ENCODE data around the gene UPK1A.
A peak's percentile ranks its signal among the peaks of the same experiment; 100 is the strongest.

UPK1A gene

DNA sequence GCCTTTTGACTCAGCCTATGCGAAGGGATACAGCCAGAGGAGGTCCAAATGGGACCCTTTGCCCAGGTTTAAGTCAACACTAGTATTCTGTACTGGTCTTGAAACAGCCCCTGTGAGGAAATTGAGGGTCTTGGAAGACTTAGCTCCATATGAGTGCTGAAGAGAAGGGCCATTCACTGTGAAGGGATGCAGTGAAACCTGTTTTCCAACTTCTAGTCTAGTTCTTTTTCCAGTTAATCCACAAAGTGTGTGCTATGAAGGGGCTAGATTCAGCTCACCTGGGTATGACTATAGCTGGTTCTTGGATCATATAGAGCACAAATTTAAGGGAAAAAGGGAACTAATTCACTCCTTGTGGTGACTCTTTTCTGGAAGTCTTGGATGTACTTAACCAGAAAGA, 42.1 kb downstream of the UPK1A start:
- Histone ChIP-seq H3K18ac (ENCODE audit: low read length) (no peak overlapping the region), H2AK5ac (ENCODE audit: low read length) (no peak overlapping the region), H4K12ac (ENCODE audit: low read depth, low read length) (no peak overlapping the region), H3K23ac (ENCODE audit: low read length) (no peak overlapping the region), H3K9ac (ENCODE audit: low read length) (no peak overlapping the region), H3K79me1 (ENCODE audit: low read length) (no peaks in the 10 kb centered on the region), H2BK5ac (ENCODE audit: low read depth, low read length, poor library complexity) (no peak overlapping the region), H3K4me2 (ENCODE audit: low read length) (no peak overlapping the region), H3K4ac (ENCODE audit: low read depth, low read length) (no peak overlapping the region), H3K14ac (ENCODE audit: low read length) (no peak overlapping the region), H4K8ac (ENCODE audit: low read depth, low read length) (no peak overlapping the region), H3K36me3 (ENCODE audit: control insufficient read depth in 1 of 2, insufficient read depth in 2 of 2, low read length in 2 of 2) (no peaks in the 10 kb centered on the region), H3K27me3 (ENCODE audit: insufficient read depth, low read length) (no peaks in the 10 kb centered on the region), H3K4me3 (ENCODE audit: low read depth, low read length) (no peak overlapping the region), H2AFZ (ENCODE audit: insufficient read depth, low read length, poor library complexity) (no peak overlapping the region), H3K79me2 (ENCODE audit: control insufficient read depth, insufficient read depth, low read length, poor library complexity) (no peaks in the 10 kb centered on the region), H3K4me1 (ENCODE audit: control insufficient read depth in 1 of 2, insufficient read depth in 2 of 2, low read length in 2 of 2) (no peaks in the 10 kb centered on the region), H2BK12ac (ENCODE audit: low read length) (no peak overlapping the region), H2BK120ac (ENCODE audit: insufficient read depth, low read length, poor library complexity) (no peak overlapping the region), H3K9me3 (ENCODE audit: insufficient read depth, low read depth, low read length) (no peaks in the 10 kb centered on the region), H4K91ac (ENCODE audit: low read depth, low read length) (no peak overlapping the region), H3K27ac (ENCODE audit: low read depth, low read length) (no peak overlapping the region)
- DNase-seq = peak; percentile 43 to 75
- no CpG with 5 or more reads among the region's 1 CpG for WGBS (ENCODE audit: extremely low coverage, insufficient coverage, insufficient read length)

GRCh38 chr19:35710784-35711723, 44.7 kb downstream of the UPK1A start:
- Histone ChIP-seq H3K27me3 (ENCODE audit: insufficient read depth, low read length) (no peaks in the 10 kb centered on the region), H3K4me2 (ENCODE audit: low read length) (no peak overlapping the region), H3K79me1 (ENCODE audit: low read length) (no peaks in the 10 kb centered on the region), H2BK120ac (ENCODE audit: insufficient read depth, low read length, poor library complexity) (no peak overlapping the region), H3K9me3 (ENCODE audit: insufficient read depth, low read depth, low read length) (no peaks in the 10 kb centered on the region), H3K4me1 (ENCODE audit: control insufficient read depth in 1 of 2, insufficient read depth in 2 of 2, low read length in 2 of 2) (peaks cover 5% of the 10 kb centered on the region in 2 experiments), H3K27ac (ENCODE audit: low read depth, low read length) (no peak overlapping the region), H2AK5ac (ENCODE audit: low read length) (no peak overlapping the region), H3K79me2 (ENCODE audit: control insufficient read depth, insufficient read depth, low read length, poor library complexity) (no peaks in the 10 kb centered on the region), H3K4ac (ENCODE audit: low read depth, low read length) (no peak overlapping the region), H2BK12ac (ENCODE audit: low read length) (no peak overlapping the region), H2AFZ (ENCODE audit: insufficient read depth, low read length, poor library complexity) (no peak overlapping the region), H3K18ac (ENCODE audit: low read length) (no peak overlapping the region), H3K36me3 (ENCODE audit: control insufficient read depth in 1 of 2, insufficient read depth in 2 of 2, low read length in 2 of 2) (no peaks in the 10 kb centered on the region), H3K23ac (ENCODE audit: low read length) (no peak overlapping the region), H3K9ac (ENCODE audit: low read length) (no peak overlapping the region), H4K8ac (ENCODE audit: low read depth, low read length) (no peak overlapping the region), H3K14ac (ENCODE audit: low read length) (no peak overlapping the region), H2BK5ac (ENCODE audit: low read depth, low read length, poor library complexity) (no peak overlapping the region), H4K12ac (ENCODE audit: low read depth, low read length) (no peak overlapping the region), H4K91ac (ENCODE audit: low read depth, low read length) (no peak overlapping the region), H3K4me3 (ENCODE audit: low read depth, low read length) (no peak overlapping the region)
- WGBS (ENCODE audit: extremely low coverage, insufficient coverage, insufficient read length) = no CpG with 5 or more reads among the region's 13 CpGs
- no peak for DNase-seq

GRCh38 chr19:35712567-35713505, 46.5 kb downstream of the UPK1A start:
- Histone ChIP-seq H2BK120ac (ENCODE audit: insufficient read depth, low read length, poor library complexity) (no peak overlapping the region), H3K79me2 (ENCODE audit: control insufficient read depth, insufficient read depth, low read length, poor library complexity) (no peaks in the 10 kb centered on the region), H3K18ac (ENCODE audit: low read length) (no peak overlapping the region), H3K27ac (ENCODE audit: low read depth, low read length) (no peak overlapping the region), H3K4ac (ENCODE audit: low read depth, low read length) (no peak overlapping the region), H4K8ac (ENCODE audit: low read depth, low read length) (no peak overlapping the region), H2BK12ac (ENCODE audit: low read length) (no peak overlapping the region), H3K4me3 (ENCODE audit: low read depth, low read length) (no peak overlapping the region), H2AFZ (ENCODE audit: insufficient read depth, low read length, poor library complexity) (no peak overlapping the region), H3K79me1 (ENCODE audit: low read length) (peaks cover 6% of the 10 kb centered on the region), H4K91ac (ENCODE audit: low read depth, low read length) (no peak overlapping the region), H3K9me3 (ENCODE audit: insufficient read depth, low read depth, low read length) (no peaks in the 10 kb centered on the region), H2BK5ac (ENCODE audit: low read depth, low read length, poor library complexity) (no peak overlapping the region), H3K4me2 (ENCODE audit: low read length) (no peak overlapping the region), H3K4me1 (ENCODE audit: control insufficient read depth in 1 of 2, insufficient read depth in 2 of 2, low read length in 2 of 2) (peaks cover 8 to 10% of the 10 kb centered on the region in 2 experiments), H3K14ac (ENCODE audit: low read length) (no peak overlapping the region), H3K9ac (ENCODE audit: low read length) (no peak overlapping the region), H3K36me3 (ENCODE audit: control insufficient read depth in 1 of 2, insufficient read depth in 2 of 2, low read length in 2 of 2) (no peaks in the 10 kb centered on the region), H2AK5ac (ENCODE audit: low read length) (no peak overlapping the region), H4K12ac (ENCODE audit: low read depth, low read length) (no peak overlapping the region), H3K27me3 (ENCODE audit: insufficient read depth, low read length) (no peaks in the 10 kb centered on the region), H3K23ac (ENCODE audit: low read length) (no peak overlapping the region)
- DNase-seq = no peak
- WGBS (ENCODE audit: extremely low coverage, insufficient coverage, insufficient read length) = no CpG with 5 or more reads among the region's 11 CpGs

- H3K14ac ChIP-seq (ENCODE audit: low read length) = no peak overlapping the region
- H4K8ac ChIP-seq (ENCODE audit: low read depth, low read length) = no peak overlapping the region
- peaks cover 8 to 10% of the 10 kb centered on the region in 2 experiments for H3K4me1 ChIP-seq (ENCODE audit: control insufficient read depth in 1 of 2, insufficient read depth in 2 of 2, low read length in 2 of 2)
- H2BK5ac ChIP-seq (ENCODE audit: low read depth, low read length, poor library complexity) = no peak overlapping the region
- H4K91ac ChIP-seq (ENCODE audit: low read depth, low read length) = no peak overlapping the region
- peaks cover 4% of the 10 kb centered on the region for H3K79me2 ChIP-seq (ENCODE audit: control insufficient read depth, insufficient read depth, low read length, poor library complexity)
- no peak overlapping the region for H3K27ac ChIP-seq (ENCODE audit: low read depth, low read length)
- H3K4me3 ChIP-seq (ENCODE audit: low read depth, low read length) = no peak overlapping the region
- no peak overlapping the region for H2BK120ac ChIP-seq (ENCODE audit: insufficient read depth, low read length, poor library complexity)
- H2AFZ ChIP-seq (ENCODE audit: insufficient read depth, low read length, poor library complexity) = no peak overlapping the region
- no CpG with 5 or more reads among the region's 2 CpGs for WGBS (ENCODE audit: extremely low coverage, insufficient coverage, insufficient read length)
- no peak overlapping the region for H4K12ac ChIP-seq (ENCODE audit: low read depth, low read length)
- H2BK12ac ChIP-seq (ENCODE audit: low read length) = no peak overlapping the region
- no peak overlapping the region for H2AK5ac ChIP-seq (ENCODE audit: low read length)
- H3K23ac ChIP-seq (ENCODE audit: low read length) = no peak overlapping the region
- no peaks in the 10 kb centered on the region for H3K9me3 ChIP-seq (ENCODE audit: insufficient read depth, low read depth, low read length)
- no peak overlapping the region for H3K18ac ChIP-seq (ENCODE audit: low read length)
- no peaks in the 10 kb centered on the region for H3K27me3 ChIP-seq (ENCODE audit: insufficient read depth, low read length)
- H3K4me2 ChIP-seq (ENCODE audit: low read length) = no peak overlapping the region
- H3K36me3 ChIP-seq (ENCODE audit: control insufficient read depth in 1 of 2, insufficient read depth in 2 of 2, low read length in 2 of 2) = no peaks in the 10 kb centered on the region
- no peak overlapping the region for H3K9ac ChIP-seq (ENCODE audit: low read length)
- no peak overlapping the region for H3K4ac ChIP-seq (ENCODE audit: low read depth, low read length)
- peaks cover 6% of the 10 kb centered on the region for H3K79me1 ChIP-seq (ENCODE audit: low read length)
- no peak for DNase-seq
Measured at GRCh38 chr19:35713506-35713850, 47.2 kb downstream of the UPK1A start.

All from trophoblast cell (in vitro differentiated cells and primary cell).